ENCODE results near the gene MMP24.

GRCh38 chr20:35284267-35284991 lies 57.9 kb downstream of the MMP24 start, which contains the start of gene EIF6:
- TF ChIP-seq CTCF (IDR thresholded peaks at IDR 0.05; ENCODE audit: low read depth, low read length, poor library complexity, severe bottlenecking) = no peak
- TF ChIP-seq EZH2phosphoT487 (IDR thresholded peaks at IDR 0.05; ENCODE audit: borderline replicate concordance, low read length) = no peak

Data from DOHH2 (cell line).